ENCODE data around the gene USP34.

GRCh38 chr2:61157371-61158003 lies 313.4 kb downstream of the USP34 start:
- TF ChIP-seq EP300 (IDR thresholded peaks at IDR 0.05; ENCODE audit: borderline replicate concordance) (no peak), CREB1 (IDR thresholded peaks at IDR 0.05; ENCODE audit: low read depth) (no peak), ZBTB7A (IDR thresholded peaks at IDR 0.05; ENCODE audit: low read depth) (no peak), TAF1 (IDR thresholded peaks at IDR 0.05; ENCODE audit: low read depth) (no peak), USF1 (IDR thresholded peaks at IDR 0.05) (no peak), YY1 (IDR thresholded peaks at IDR 0.05; ENCODE audit: low read depth) (no peak), CEBPB (IDR thresholded peaks at IDR 0.05) (no peak), MAX (IDR thresholded peaks at IDR 0.05) (no peak), TEAD4 (IDR thresholded peaks at IDR 0.05) (no peak), RAD21 (IDR thresholded peaks at IDR 0.05; ENCODE audit: low read depth) (no peak)

All from Ishikawa (cell line).